ENCODE data around the gene ZSCAN30. TPM values are rescaled to one million over a fixed set of nuclear protein-coding genes. Genes with fewer than 3 reads are reported as not detected.

ZSCAN30 gene
- total and polyA plus RNA-seq, 9 of the 15 experiments (the other 6 are each of a cell fraction or from before 2014, with no cell fraction given), result 4.6 to 13.6 (median 10.8) TPM

GRCh38 chr18:35267161-35267651 lies 22.8 kb downstream of the ZSCAN30 start (continued):
- TF ChIP-seq CLOCK (CRISPR knock-in tag; IDR thresholded peaks at IDR 0.05; ENCODE audit: borderline replicate concordance) (no peak), REST (IDR thresholded peaks at IDR 0.05; ENCODE audit: borderline replicate concordance) (no peak), REST (CRISPR knock-in tag; IDR thresholded peaks at IDR 0.05; ENCODE audit: low read depth) (no peak)

Measured in K562 (cell line).